Liver (tissue), 9 donors: ENCODE results near the gene TADA2A. TPM values are rescaled to one million over a fixed set of nuclear protein-coding genes. Genes with fewer than 3 reads are reported as not detected.

ENCODE experiments used
- DNase-seq: peaks from one replicate; pipeline ENCODE4 v3.0.0-alpha.2; 2017; ENCODE audit warnings: low spot score
- H3K27ac ChIP-seq, 2 donors: one replicate each; pipeline ENCODE4 v1.7.0; 2013; ENCODE audit warnings: inconsistent platforms in 2 of 2, low read length in 2 of 2, control low read depth in 1 of 2, low read depth in 1 of 2, mild to moderate bottlenecking in 1 of 2
- H3K27me3 ChIP-seq, 4 donors: one replicate each; pipeline versions ENCODE4 v1.6.1 to v1.7.0; 2013; ENCODE audit warnings: low read length in 3 of 4, inconsistent platforms in 1 of 4, mild to moderate bottlenecking in 1 of 4, moderate library complexity in 1 of 4; ENCODE audit not compliant: control insufficient read depth in 4 of 4, insufficient read depth in 4 of 4
- H3K36me3 ChIP-seq, 4 donors: one replicate each; pipeline versions ENCODE4 v1.6.1 to v1.7.0; 2013; ENCODE audit warnings: low read length in 3 of 4, mild to moderate bottlenecking in 3 of 4, low read depth in 1 of 4, moderate library complexity in 1 of 4; ENCODE audit not compliant: control insufficient read depth in 4 of 4, insufficient read depth in 3 of 4
- H3K4me1 ChIP-seq, 4 donors: one replicate each; pipeline versions ENCODE4 v1.6.1 to v1.7.0; 2013; ENCODE audit warnings: low read length in 3 of 4, mild to moderate bottlenecking in 3 of 4, moderate library complexity in 1 of 4; ENCODE audit not compliant: control insufficient read depth in 4 of 4, insufficient read depth in 4 of 4
- H3K4me3 ChIP-seq, 3 donors: one replicate each; pipeline versions ENCODE4 v1.6.1 to v1.7.0; 2013; ENCODE audit warnings: low read length in 3 of 3, control low read depth in 1 of 3, low read depth in 1 of 3, mild to moderate bottlenecking in 1 of 3
- H3K9ac ChIP-seq, 2 donors: one replicate each; pipeline ENCODE4 v1.7.0; 2013; ENCODE audit warnings: low read length in 2 of 2, mild to moderate bottlenecking in 2 of 2, moderate library complexity in 2 of 2, control low read depth in 1 of 2, low read depth in 1 of 2
- H3K9me3 ChIP-seq, 4 donors: one replicate each; pipeline versions ENCODE4 v1.6.1 to v1.7.0; 2013; ENCODE audit warnings: low read length in 3 of 4; ENCODE audit not compliant: control insufficient read depth in 4 of 4
- EGR1 ChIP-seq, 2 donors: IDR thresholded peaks; 2 replicates each; pipeline ENCODE4 v1.6.1; 2016 to 2018; ENCODE audit warnings: antibody characterized with exemption in 2 of 2, low read depth in 2 of 2
- FOXA1 ChIP-seq: IDR thresholded peaks from 2 replicates; pipeline ENCODE4 v1.6.1; 2016; ENCODE audit warnings: antibody characterized with exemption
- FOXA2 ChIP-seq: IDR thresholded peaks from 2 replicates; pipeline ENCODE4 v1.6.1; 2016; ENCODE audit warnings: antibody characterized with exemption
- GABPA ChIP-seq, 2 donors: IDR thresholded peaks in 1 of 2; conservative IDR thresholded peaks in 1 of 2; 2 replicates each; pipeline ENCODE4 v1.6.1; 2016; ENCODE audit warnings: antibody characterized with exemption in 2 of 2, mild to moderate bottlenecking in 1 of 2, moderate library complexity in 1 of 2
- HNF4A ChIP-seq, 2 donors: conservative IDR thresholded peaks; 2 replicates each; pipeline ENCODE4 v1.6.1; 2016; ENCODE audit warnings: antibody characterized with exemption in 2 of 2, mild to moderate bottlenecking in 2 of 2
- HNF4G ChIP-seq: IDR thresholded peaks from 2 replicates; pipeline ENCODE4 v1.6.1; 2016; ENCODE audit warnings: antibody characterized with exemption
- JUND ChIP-seq, 2 donors: IDR thresholded peaks; 2 replicates each; pipeline ENCODE4 v1.6.1; 2016; ENCODE audit warnings: antibody characterized with exemption in 2 of 2
- NR2F2 ChIP-seq: IDR thresholded peaks from 2 replicates; pipeline ENCODE4 v1.6.1; 2016; ENCODE audit warnings: antibody characterized with exemption
- RAD21 ChIP-seq, 2 donors: IDR thresholded peaks; 2 replicates each; pipeline ENCODE4 v1.6.1; 2016; ENCODE audit warnings: antibody characterized with exemption in 2 of 2, mild to moderate bottlenecking in 2 of 2
- RXRA ChIP-seq, 2 donors: IDR thresholded peaks; 2 replicates each; pipeline ENCODE4 v1.6.1; 2017 to 2018; ENCODE audit warnings: antibody characterized with exemption in 2 of 2, mild to moderate bottlenecking in 1 of 2
- SP1 ChIP-seq: IDR thresholded peaks from 2 replicates; pipeline ENCODE4 v1.6.1; 2018; ENCODE audit warnings: antibody characterized with exemption, mild to moderate bottlenecking
- TAF1 ChIP-seq: conservative IDR thresholded peaks from 2 replicates; pipeline ENCODE4 v1.6.1; 2016; ENCODE audit warnings: antibody characterized with exemption, mild to moderate bottlenecking
- YY1 ChIP-seq: IDR thresholded peaks from 2 replicates; pipeline ENCODE4 v1.6.1; 2016; ENCODE audit warnings: antibody characterized with exemption, mild to moderate bottlenecking
- WGBS: extraction: QIAGEN DNeasy Blood & Tissue Kit; methylation state at CpG from one replicate; pipeline ENCODE4 v1.1.7; 2013; 5-methylcytosine and 5-hydroxymethylcytosine counted together
- polyA plus RNA-seq, 2 donors: library from polyadenylated mRNA; stranded (reverse) in 1 of 2; unstranded in 1 of 2; fragments of 200-250 nt in 1 of 2; fragments of >200 nt in 1 of 2; fragmentation: Nextera tagmentation in 1 of 2; extraction: Ambion mirVana in 1 of 2; gene quantifications; one replicate each; pipeline versions ENCODE4 v1.2.1 to v1.2.3, GENCODE V29; 2013 to 2015
- total RNA-seq, 2 donors: library from RNA; depleted of rRNA; stranded (reverse); fragments of >200 nt; gene quantifications; one replicate each; pipeline ENCODE4 v1.2.3, GENCODE V29; 2014
- TF ChIP-seq, protein P1 (sequence below): IDR thresholded peaks from 2 replicates; pipeline ENCODE4 v1.6.1; 2016; ENCODE audit warnings: antibody characterized with exemption
- TF ChIP-seq, protein P2 (sequence below): IDR thresholded peaks from 2 replicates; pipeline ENCODE4 v1.6.1; 2016; ENCODE audit warnings: antibody characterized with exemption, mild to moderate bottlenecking
- TF ChIP-seq, protein P3 (sequence below): IDR thresholded peaks from 2 replicates; pipeline ENCODE4 v1.6.1; 2016; ENCODE audit warnings: antibody characterized with exemption
- TF ChIP-seq, protein P4 (sequence below): fragments of 150-350 bp; IDR thresholded peaks from 2 replicates; pipeline ENCODE4 v1.5.1; 2017; ENCODE audit warnings: improper control_type of control experiment, low read depth, low read length; ENCODE audit not compliant: missing input control
- TF ChIP-seq, protein P5 (sequence below): IDR thresholded peaks from 2 replicates; pipeline ENCODE4 v1.6.1; 2016; ENCODE audit warnings: antibody characterized with exemption
- donor health status: healthy.
- donor health status: healthy.
- donor health status: healthy.
- donor health status: healthy.
- donor health status: healthy.

TADA2A gene
- total and polyA plus RNA-seq, 4 donors: 2.8 to 13.4 (median 8.2) TPM

DNA sequence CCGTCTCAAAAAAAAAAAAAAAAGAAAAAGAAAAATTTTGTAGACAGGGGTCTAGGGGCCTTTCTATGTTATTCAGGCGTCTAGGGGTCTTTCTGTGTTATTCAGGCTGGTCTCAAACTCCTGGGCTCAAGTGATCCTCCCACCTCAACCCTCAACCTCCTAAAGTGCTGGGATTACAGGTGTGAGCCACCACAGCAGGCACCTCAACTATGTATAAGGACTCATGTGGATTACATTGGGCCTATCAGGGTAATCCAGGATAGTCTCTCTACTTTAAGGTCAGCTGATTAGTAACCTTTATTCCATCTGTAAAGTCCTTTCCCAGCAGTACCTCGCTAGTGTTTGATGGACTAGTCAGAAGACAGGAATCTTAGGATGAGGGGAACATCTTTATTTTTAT is 22.4 kb downstream of the TADA2A start (continued):
- TF ChIP-seq YY1 (no peak), SP1 (no peak), RXRA (IDR thresholded peaks at IDR 0.05) (no peak), NR2F2 (no peak), EGR1 (IDR thresholded peaks at IDR 0.05; ENCODE audit: low read depth in 2 of 2) (no peak)
- TF ChIP-seq, protein P1, sequence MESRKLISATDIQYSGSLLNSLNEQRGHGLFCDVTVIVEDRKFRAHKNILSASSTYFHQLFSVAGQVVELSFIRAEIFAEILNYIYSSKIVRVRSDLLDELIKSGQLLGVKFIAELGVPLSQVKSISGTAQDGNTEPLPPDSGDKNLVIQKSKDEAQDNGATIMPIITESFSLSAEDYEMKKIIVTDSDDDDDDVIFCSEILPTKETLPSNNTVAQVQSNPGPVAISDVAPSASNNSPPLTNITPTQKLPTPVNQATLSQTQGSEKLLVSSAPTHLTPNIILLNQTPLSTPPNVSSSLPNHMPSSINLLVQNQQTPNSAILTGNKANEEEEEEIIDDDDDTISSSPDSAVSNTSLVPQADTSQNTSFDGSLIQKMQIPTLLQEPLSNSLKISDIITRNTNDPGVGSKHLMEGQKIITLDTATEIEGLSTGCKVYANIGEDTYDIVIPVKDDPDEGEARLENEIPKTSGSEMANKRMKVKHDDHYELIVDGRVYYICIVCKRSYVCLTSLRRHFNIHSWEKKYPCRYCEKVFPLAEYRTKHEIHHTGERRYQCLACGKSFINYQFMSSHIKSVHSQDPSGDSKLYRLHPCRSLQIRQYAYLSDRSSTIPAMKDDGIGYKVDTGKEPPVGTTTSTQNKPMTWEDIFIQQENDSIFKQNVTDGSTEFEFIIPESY: no peak

DNA sequence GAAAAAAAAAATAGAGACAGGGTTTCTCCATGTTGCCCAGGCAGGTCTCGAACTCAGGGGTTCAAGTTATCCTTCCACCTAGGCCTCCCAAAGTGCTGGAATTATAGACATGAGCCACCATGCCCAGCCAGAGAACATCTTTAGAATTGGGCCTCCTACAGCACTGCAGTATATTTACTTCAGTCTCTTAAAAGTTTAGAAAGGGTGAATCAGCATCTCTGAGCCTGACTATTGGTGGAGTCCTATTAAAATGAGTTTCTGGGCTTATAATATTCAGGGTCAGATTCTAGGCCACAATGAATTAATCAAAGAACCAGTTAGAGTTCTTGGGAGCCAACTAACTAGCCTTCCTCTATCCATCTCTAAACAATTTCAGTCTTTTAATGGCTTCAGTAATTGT is 22.8 kb downstream of the TADA2A start:
- WGBS: 96% methylated on average over 1 of the region's 1 CpG
- Histone ChIP-seq H3K27me3 (no peaks in the 10 kb centered on the region), H3K4me1 (no peaks in the 10 kb centered on the region), H3K4me3 (no peak overlapping the region), H3K36me3 (peaks cover 4 to 46% (median 36%) of the 10 kb centered on the region in 4 donors), H3K9me3 (no peaks in the 10 kb centered on the region), H3K9ac (no peak overlapping the region), H3K27ac (no peak overlapping the region)
- no peak for TF ChIP-seq RAD21 (IDR thresholded peaks at IDR 0.05)
- TF ChIP-seq GABPA (IDR thresholded peaks at IDR 0.05 in 1 of 2, conservative IDR thresholded peaks at IDR 0.05 in 1 of 2): no peak
- no peak for TF ChIP-seq NR2F2
- DNase-seq: no peak

DNA sequence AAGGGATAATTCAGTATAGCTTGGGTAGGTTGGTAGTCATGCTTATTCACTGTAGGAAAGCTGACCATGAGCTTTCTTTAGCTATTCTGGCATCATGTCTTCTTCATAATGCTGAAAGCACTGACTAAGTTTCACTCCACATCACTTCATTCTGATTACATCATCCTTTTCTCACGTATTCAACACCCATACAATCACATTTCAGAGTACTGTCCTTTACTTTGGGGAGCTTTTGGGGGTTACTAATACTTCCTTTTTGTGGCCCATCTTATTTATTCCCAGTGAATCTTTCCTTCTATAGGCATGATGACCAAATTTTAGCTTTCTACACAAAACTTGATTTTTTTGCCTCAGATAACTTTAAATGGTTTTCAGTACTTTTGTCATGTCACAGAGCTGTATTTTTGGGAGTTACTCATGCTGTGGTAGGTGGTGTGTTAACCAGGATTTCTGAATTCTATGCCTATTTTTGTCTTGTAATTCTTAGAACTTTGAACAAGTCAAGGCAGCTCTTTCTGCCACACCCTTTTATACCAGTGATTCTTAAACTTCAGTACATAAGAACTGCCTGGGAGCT is 23.5 kb downstream of the TADA2A start:
- Histone ChIP-seq H3K4me1 (no peaks in the 10 kb centered on the region), H3K9ac (no peak overlapping the region), H3K27me3 (no peaks in the 10 kb centered on the region), H3K36me3 (peaks cover 4 to 39% (median 33%) of the 10 kb centered on the region in 4 donors), H3K27ac (no peak overlapping the region), H3K4me3 (no peak overlapping the region), H3K9me3 (no peaks in the 10 kb centered on the region)
- TF ChIP-seq, protein P1: no peak
- TF ChIP-seq GABPA (IDR thresholded peaks at IDR 0.05 in 1 of 2, conservative IDR thresholded peaks at IDR 0.05 in 1 of 2) (no peak), TAF1 (no peak), HNF4A (conservative IDR thresholded peaks at IDR 0.05) (no peak), FOXA2 (no peak), EGR1 (IDR thresholded peaks at IDR 0.05; ENCODE audit: low read depth in 2 of 2) (no peak), SP1 (no peak), JUND (IDR thresholded peaks at IDR 0.05) (no peak), YY1 (no peak), RXRA (IDR thresholded peaks at IDR 0.05) (no peak), FOXA1 (no peak), NR2F2 (no peak), RAD21 (IDR thresholded peaks at IDR 0.05) (no peak), HNF4G (no peak)
- TF ChIP-seq, protein P2, sequence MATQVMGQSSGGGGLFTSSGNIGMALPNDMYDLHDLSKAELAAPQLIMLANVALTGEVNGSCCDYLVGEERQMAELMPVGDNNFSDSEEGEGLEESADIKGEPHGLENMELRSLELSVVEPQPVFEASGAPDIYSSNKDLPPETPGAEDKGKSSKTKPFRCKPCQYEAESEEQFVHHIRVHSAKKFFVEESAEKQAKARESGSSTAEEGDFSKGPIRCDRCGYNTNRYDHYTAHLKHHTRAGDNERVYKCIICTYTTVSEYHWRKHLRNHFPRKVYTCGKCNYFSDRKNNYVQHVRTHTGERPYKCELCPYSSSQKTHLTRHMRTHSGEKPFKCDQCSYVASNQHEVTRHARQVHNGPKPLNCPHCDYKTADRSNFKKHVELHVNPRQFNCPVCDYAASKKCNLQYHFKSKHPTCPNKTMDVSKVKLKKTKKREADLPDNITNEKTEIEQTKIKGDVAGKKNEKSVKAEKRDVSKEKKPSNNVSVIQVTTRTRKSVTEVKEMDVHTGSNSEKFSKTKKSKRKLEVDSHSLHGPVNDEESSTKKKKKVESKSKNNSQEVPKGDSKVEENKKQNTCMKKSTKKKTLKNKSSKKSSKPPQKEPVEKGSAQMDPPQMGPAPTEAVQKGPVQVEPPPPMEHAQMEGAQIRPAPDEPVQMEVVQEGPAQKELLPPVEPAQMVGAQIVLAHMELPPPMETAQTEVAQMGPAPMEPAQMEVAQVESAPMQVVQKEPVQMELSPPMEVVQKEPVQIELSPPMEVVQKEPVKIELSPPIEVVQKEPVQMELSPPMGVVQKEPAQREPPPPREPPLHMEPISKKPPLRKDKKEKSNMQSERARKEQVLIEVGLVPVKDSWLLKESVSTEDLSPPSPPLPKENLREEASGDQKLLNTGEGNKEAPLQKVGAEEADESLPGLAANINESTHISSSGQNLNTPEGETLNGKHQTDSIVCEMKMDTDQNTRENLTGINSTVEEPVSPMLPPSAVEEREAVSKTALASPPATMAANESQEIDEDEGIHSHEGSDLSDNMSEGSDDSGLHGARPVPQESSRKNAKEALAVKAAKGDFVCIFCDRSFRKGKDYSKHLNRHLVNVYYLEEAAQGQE: no peak
- TF ChIP-seq, protein P3, sequence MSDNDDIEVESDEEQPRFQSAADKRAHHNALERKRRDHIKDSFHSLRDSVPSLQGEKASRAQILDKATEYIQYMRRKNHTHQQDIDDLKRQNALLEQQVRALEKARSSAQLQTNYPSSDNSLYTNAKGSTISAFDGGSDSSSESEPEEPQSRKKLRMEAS: no peak
- TF ChIP-seq, protein P4, sequence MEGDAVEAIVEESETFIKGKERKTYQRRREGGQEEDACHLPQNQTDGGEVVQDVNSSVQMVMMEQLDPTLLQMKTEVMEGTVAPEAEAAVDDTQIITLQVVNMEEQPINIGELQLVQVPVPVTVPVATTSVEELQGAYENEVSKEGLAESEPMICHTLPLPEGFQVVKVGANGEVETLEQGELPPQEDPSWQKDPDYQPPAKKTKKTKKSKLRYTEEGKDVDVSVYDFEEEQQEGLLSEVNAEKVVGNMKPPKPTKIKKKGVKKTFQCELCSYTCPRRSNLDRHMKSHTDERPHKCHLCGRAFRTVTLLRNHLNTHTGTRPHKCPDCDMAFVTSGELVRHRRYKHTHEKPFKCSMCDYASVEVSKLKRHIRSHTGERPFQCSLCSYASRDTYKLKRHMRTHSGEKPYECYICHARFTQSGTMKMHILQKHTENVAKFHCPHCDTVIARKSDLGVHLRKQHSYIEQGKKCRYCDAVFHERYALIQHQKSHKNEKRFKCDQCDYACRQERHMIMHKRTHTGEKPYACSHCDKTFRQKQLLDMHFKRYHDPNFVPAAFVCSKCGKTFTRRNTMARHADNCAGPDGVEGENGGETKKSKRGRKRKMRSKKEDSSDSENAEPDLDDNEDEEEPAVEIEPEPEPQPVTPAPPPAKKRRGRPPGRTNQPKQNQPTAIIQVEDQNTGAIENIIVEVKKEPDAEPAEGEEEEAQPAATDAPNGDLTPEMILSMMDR: no peak
- TF ChIP-seq, protein P5, sequence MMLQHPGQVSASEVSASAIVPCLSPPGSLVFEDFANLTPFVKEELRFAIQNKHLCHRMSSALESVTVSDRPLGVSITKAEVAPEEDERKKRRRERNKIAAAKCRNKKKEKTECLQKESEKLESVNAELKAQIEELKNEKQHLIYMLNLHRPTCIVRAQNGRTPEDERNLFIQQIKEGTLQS: no peak
- WGBS: 81% methylated on average over 1 of the region's 1 CpG
- DNase-seq: no peak
